BJ (cell line): ENCODE results near the gene BBS4. TPM values are rescaled to one million over a fixed set of nuclear protein-coding genes. Genes with fewer than 3 reads are reported as not detected.
A peak's percentile ranks its signal among the peaks of the same experiment; 100 is the strongest.

Source experiments
- CTCF ChIA-PET: fragments of 350-600 bp; formaldehyde crosslinking; extraction: SDS; loops from one replicate; lab custom pipeline; 2021; ENCODE audit warnings: antibody characterized with exemption, inconsistent platforms; lab: Yijun Ruan, JAX
- POLR2A ChIA-PET: fragments of 300-600 bp; sonication (Branson Sonifier 250); formaldehyde crosslinking; extraction: SDS; loops from one replicate; lab custom pipeline; 2021; ENCODE audit warnings: antibody characterized with exemption; lab: Charles Lee
- DNase-seq: peaks from one replicate; pipeline ENCODE4 v3.0.0-alpha.2; 2011; ENCODE audit warnings: low read depth
- H3K27me3 ChIP-seq: 2 replicates; pipeline ENCODE4 v1.6.0; 2011; ENCODE audit warnings: low read length; ENCODE audit not compliant: control insufficient read depth, insufficient read depth
- H3K36me3 ChIP-seq: 2 replicates; pipeline ENCODE4 v1.5.1; 2011; ENCODE audit warnings: low read length; ENCODE audit not compliant: control insufficient read depth, insufficient read depth
- H3K4me3 ChIP-seq: 2 replicates; pipeline ENCODE4 v1.5.1; 2011; ENCODE audit warnings: low read depth, mild to moderate bottlenecking, control low read depth, low read length
- polyA plus RNA-seq: library from polyadenylated mRNA; depleted of rRNA; stranded (reverse); fragments of >200 nt; gene quantifications from 2 replicates; pipeline ENCODE4 v1.2.3, GENCODE V29; 2011
- TF ChIP-seq, protein P1 (sequence below): IDR thresholded peaks from 2 replicates; pipeline ENCODE4 v1.5.1; 2011; ENCODE audit warnings: low read depth, mild to moderate bottlenecking, control low read depth, inconsistent platforms, low read length, moderate library complexity; ENCODE audit not compliant: insufficient read depth

BBS4 gene
- polyA plus RNA-seq, 1 experiment = 22.2 TPM

DNA sequence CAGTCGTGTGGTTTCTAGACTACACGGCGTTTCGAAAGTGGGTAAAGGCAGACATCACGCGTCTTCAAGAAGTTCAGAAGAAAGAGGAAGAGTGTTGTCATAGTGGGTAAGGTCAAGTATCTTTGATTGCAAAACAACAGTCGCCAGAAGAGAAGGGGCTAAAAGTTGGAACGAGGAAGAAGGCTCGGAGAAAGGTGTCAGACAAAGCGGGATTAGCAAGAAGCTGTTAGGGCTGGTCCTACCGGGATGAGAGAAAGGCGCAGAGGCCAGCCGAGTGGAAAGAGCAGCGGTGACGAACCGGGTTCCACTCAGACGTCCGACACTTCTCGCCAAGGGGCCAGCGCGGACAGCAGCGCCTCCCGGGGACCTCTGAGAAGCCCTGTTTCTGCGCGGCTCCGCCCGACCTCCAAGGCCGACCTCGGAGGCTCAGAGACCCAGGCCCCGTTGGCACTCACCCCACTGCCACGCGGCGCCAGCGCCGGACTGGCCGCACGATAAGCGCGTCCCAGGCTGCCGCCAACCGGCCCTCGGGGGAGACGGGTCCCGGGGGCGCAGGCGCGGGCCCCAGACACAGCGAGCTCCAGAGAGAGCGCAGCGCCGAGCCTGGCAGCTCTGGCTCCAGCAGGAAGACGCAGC, 97.1 kb downstream of the BBS4 start:
- DNase-seq = no peak
- no peaks in the 10 kb centered on the region; the same call in 1 of the 2 replicates for H3K36me3 ChIP-seq
- TF ChIP-seq, protein P1, sequence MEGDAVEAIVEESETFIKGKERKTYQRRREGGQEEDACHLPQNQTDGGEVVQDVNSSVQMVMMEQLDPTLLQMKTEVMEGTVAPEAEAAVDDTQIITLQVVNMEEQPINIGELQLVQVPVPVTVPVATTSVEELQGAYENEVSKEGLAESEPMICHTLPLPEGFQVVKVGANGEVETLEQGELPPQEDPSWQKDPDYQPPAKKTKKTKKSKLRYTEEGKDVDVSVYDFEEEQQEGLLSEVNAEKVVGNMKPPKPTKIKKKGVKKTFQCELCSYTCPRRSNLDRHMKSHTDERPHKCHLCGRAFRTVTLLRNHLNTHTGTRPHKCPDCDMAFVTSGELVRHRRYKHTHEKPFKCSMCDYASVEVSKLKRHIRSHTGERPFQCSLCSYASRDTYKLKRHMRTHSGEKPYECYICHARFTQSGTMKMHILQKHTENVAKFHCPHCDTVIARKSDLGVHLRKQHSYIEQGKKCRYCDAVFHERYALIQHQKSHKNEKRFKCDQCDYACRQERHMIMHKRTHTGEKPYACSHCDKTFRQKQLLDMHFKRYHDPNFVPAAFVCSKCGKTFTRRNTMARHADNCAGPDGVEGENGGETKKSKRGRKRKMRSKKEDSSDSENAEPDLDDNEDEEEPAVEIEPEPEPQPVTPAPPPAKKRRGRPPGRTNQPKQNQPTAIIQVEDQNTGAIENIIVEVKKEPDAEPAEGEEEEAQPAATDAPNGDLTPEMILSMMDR = peak; percentile 13; the same call in 1 of the 2 replicates
- peak overlapping the region; percentile 70 for H3K4me3 ChIP-seq
- CTCF ChIA-PET = interaction anchor here (4.7 kb wide), 1 partner anchor 296 kb away, joined by 21 read pairs; no protein-coding TSS in a partner anchor
- POLR2A ChIA-PET = no interaction called here
- no peaks in the 10 kb centered on the region for H3K27me3 ChIP-seq

DNA sequence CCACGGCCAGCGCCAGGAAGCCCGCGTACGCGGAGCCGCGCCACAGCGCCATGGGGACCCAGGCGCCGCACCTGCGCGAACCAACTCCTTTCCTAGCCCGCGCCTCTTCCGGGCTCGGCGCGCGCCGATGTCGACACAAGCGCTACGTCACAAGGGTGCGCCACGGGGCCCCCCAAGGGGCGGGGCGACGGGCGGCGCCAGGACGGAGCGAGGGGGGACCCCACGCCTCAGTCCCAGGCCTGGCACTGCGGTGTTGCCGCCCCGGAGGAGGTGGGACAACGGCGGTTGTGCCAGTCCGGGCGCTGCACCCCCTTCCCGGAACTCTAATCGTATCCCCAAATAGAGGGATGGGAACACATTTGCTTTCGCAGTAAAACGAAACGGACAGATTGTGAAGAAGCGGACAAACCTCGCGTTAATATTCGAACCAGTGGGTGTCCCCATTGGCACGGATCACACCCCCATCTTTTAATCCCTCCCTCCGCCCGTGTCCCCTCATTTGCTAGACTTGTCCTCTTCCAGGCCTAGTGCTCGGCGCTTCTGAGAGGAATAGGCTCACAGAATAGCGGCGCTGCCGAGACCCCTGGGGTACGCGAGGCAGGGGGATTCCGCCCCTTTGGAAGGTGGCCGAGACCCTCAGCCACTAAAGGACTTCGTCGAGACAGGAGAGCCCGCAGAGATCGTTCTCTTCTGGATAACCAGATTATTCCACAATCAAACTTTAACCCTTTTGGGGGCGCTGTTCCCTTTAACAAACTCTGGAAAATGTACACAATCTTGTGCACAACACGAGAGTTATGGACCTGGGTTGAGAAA, 97.8 kb downstream of the BBS4 start, which contains the start of gene ADPGK:
TSS of gene ADPGK (minus strand) at position 119 of the 816 bp plus-strand sequence. CDS start at position 52, 67 bp downstream.
- TF ChIP-seq, protein P1 = peak; percentile 51
- no peaks in the 10 kb centered on the region; the same call in 1 of the 2 replicates for H3K36me3 ChIP-seq
- H3K4me3 ChIP-seq = peak within 1 kb of the TSS; percentile 70
- DNase-seq = peak; percentile 28
- H3K27me3 ChIP-seq = no peaks in the 10 kb centered on the region
- POLR2A ChIA-PET = no interaction called here
- CTCF ChIA-PET = interaction anchor here (1.2 to 4.7 kb wide), 5 partner anchors 10 to 298 kb away, joined by 3 to 21 read pairs (median 4); no protein-coding TSS in a partner anchor

DNA sequence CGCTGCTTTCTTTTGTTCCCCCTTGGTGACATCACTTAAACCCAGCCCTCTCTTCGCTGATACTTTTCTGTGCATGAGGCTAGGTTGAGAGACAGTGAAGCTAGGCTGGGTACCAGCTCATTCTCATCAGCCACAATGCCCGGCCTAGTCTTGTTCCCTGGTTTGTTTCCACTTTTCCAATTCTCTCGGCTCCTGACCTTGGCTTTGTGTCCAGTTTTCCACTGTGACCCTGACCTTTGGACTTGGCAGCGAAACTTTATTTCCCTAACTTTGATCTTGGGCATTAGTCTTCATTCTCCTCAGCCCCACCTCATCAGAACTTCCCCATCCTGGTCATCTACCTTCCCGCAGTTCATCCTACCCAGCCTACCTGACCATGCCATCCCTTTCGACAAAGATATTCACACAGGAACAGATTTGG, 98.5 kb downstream of the BBS4 start:
- no peak for DNase-seq
- Histone ChIP-seq H3K27me3 (no peaks in the 10 kb centered on the region), H3K4me3 (peak overlapping the region; percentile 70), H3K36me3 (no peaks in the 10 kb centered on the region; the same call in 1 of the 2 replicates)
- TF ChIP-seq, protein P1 = no peak
- ChIA-PET POLR2A (no interaction called here), CTCF (interaction anchor here (0.5 to 4.7 kb wide), 9 partner anchors 10 to 409 kb away, joined by 3 to 21 read pairs (median 4); partner anchors contain the start of gene HEXA)

DNA sequence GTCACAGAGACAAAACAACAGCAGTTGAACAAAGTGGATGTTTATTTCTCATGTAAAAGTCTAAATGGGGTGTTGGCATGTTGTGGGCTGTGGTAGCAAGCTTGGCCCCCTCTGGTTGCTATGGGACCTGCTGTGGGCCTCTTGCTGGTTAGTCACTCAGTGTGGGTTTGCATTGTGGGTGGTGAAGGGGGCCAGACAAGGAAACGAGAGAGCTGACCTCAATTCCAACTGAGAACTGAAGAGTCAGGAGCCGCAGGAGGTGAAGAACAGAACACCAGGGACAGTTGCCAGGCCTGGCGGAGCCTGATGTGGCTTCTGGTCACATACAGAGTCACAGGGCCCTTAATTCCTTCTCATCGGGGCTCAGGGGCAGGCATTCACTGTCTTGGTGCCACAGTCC, 99.4 kb downstream of the BBS4 start:
- Histone ChIP-seq H3K36me3 (no peaks in the 10 kb centered on the region), H3K4me3 (no peak overlapping the region), H3K27me3 (no peaks in the 10 kb centered on the region)
- ChIA-PET CTCF (interaction anchor here (0.8 to 4.7 kb wide), 10 partner anchors 9 to 298 kb away, joined by 3 to 21 read pairs (median 4); no protein-coding TSS in a partner anchor), POLR2A (no interaction called here)
- no peak for DNase-seq
- TF ChIP-seq, protein P1 = no peak

DNA sequence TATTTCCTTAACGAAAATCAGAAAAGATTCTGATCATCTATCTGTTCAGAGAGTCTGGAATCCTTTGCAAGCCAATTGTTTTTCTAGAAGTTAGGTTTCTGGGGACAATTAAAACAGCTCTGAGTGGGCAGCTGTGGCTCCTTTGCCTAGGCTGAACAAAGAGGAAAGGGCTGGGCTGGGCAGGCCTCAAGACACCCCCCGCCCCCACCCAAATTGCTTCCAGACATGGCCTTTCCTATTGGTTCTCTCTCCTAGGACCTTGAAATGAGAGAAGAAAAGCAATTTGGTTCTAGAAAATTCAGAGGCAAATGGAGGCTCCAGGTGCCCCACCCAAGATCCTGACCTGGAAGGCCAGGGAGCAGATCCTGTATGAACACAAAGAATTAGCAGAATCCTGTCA, 99.8 kb downstream of the BBS4 start:
- Histone ChIP-seq H3K27me3 (no peaks in the 10 kb centered on the region), H3K4me3 (no peak overlapping the region), H3K36me3 (no peaks in the 10 kb centered on the region)
- ChIA-PET POLR2A (no interaction called here), CTCF (interaction anchor here (0.8 to 4.7 kb wide), 6 partner anchors 8 to 298 kb away, joined by 3 to 21 read pairs (median 4); no protein-coding TSS in a partner anchor)
- TF ChIP-seq, protein P1 = no peak
- no peak for DNase-seq
